PFSK-1 (cell line): ENCODE measurements around the gene MGAT5.

Source experiments
- FOXP2 ChIP-seq: optimal IDR thresholded peaks from 2 replicates; pipeline ENCODE3; 2011; ENCODE audit warnings: borderline replicate concordance, control low read depth, inconsistent platforms; ENCODE audit not compliant: insufficient read depth; ENCODE audit errors: extremely low read length, extremely low read depth
- POLR2AphosphoS5 ChIP-seq: IDR thresholded peaks from 2 replicates; pipeline ENCODE4 v1.6.1; 2012; ENCODE audit warnings: low read depth, mild to moderate bottlenecking, control low read depth, low read length, moderate library complexity
- REST ChIP-seq, 2 experiments: IDR thresholded peaks; 2 replicates each; pipeline versions ENCODE4 v1.6.1 to v1.8.0; 2011 to 2012; ENCODE audit warnings: low read depth in 2 of 2, low read length in 2 of 2, control low read depth in 1 of 2, inconsistent platforms in 1 of 2, mild to moderate bottlenecking in 1 of 2, moderate library complexity in 1 of 2; ENCODE audit not compliant: insufficient read depth in 1 of 2
- SIN3A ChIP-seq: IDR thresholded peaks from 2 replicates; pipeline ENCODE4 v1.6.1; 2012; ENCODE audit warnings: mild to moderate bottlenecking, low read length, moderate library complexity, borderline replicate concordance; ENCODE audit not compliant: insufficient read depth
- TAF1 ChIP-seq: IDR thresholded peaks from 2 replicates; pipeline ENCODE4 v1.6.1; 2012; ENCODE audit warnings: low read length, control low read depth, borderline replicate concordance; ENCODE audit not compliant: insufficient read depth

MGAT5 gene

DNA sequence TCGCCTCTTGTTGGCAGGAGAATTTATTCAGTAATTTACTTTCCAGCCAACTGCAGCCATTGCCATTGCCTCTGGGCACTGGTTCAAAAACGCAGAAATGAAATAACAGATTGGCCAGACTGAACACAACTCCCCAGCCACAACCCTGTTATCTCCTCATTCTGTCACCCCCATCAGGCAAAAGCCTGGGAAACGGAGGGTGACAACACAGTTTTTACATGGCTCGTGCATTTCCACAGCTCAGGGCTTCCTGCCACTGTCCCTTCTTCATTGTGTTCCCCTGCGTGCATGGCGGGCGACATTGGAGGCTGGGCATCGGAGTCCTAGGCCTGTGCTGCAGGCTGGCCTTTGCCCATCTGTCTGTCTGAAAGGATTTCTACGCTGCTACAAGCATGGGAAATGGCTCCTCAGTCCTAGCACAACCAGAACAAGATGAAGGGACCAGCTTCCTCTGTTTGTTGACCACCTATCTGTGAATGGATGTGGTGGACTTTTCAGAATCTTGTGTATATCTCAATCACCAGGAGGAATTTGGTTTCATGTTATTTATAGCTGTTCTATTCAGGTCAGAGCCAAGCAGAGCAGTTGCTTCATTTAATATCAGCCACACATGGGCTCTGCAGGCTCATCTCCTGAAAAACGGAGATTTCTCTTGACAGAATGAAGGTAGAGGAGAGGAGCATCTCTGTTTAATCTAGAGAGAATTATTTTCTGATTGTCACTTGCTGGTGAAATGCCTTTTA is 107.0 kb downstream of the MGAT5 start:
- TF ChIP-seq FOXP2 (no peak), POLR2AphosphoS5 (no peak), SIN3A (no peak), TAF1 (no peak), REST (IDR thresholded peaks at IDR 0.05; ENCODE audit: insufficient read depth in 1 of 2, low read depth in 2 of 2, low read length in 2 of 2) (no peak)

DNA sequence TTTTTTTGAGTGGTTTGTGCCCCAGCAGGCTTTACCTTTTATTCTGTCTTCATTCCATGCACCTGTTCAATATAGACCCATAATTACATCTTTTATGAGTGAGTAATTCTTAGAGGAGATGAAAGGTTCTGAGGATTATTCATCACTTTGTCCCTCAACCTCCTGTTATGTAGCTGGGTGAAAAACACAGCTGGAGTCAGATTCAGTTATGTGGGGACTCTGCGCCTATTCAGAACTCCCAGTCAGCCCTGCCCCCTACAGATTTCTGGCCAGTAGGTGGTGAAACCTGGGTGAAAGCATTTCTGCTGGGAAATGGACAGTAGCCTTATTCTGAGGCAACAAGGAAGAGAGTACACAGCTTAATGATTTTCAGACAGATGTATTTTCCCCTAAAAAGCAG is 107.8 kb downstream of the MGAT5 start:
- TF ChIP-seq TAF1 (no peak), POLR2AphosphoS5 (no peak), FOXP2 (no peak), SIN3A (no peak), REST (IDR thresholded peaks at IDR 0.05; ENCODE audit: insufficient read depth in 1 of 2, low read depth in 2 of 2, low read length in 2 of 2) (no peak)

DNA sequence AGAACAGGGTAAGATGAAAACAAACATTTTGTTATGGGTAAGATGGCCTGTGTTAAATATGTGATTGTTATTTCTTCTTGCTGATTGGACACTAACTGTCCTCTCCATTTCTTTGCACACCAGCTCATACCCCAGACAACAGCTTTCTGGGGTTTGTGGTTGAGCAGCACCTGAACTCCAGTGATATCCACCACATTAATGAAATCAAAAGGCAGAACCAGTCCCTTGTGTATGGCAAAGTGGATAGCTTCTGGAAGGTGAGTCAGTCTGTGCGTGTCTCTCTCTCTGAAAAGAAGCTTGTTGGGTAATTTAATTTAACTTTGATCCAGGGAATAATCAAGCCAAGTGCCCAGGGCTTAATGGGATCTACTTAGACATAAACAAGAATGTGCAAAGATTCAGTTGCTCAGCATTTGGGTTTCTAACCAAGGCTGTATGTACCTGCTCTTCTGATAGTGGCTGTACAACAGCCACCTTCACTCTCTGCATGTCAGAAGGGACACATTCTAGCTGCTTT is 108.3 kb downstream of the MGAT5 start:
- TF ChIP-seq POLR2AphosphoS5 (no peak), FOXP2 (no peak), REST (IDR thresholded peaks at IDR 0.05; ENCODE audit: insufficient read depth in 1 of 2, low read depth in 2 of 2, low read length in 2 of 2) (no peak), TAF1 (no peak), SIN3A (no peak)

- TF ChIP-seq POLR2AphosphoS5 (no peak), SIN3A (no peak), TAF1 (no peak), REST (IDR thresholded peaks at IDR 0.05; ENCODE audit: insufficient read depth in 1 of 2, low read depth in 2 of 2, low read length in 2 of 2) (no peak), FOXP2 (no peak)
Measured at GRCh38 chr2:134362740-134363139, 108.9 kb downstream of the MGAT5 start.
